HepG2 (cell line): ENCODE results near the gene STARD13. TPM values are rescaled to one million over a fixed set of nuclear protein-coding genes. Genes with fewer than 3 reads are reported as not detected.

Experiments
- DPF2 ChIP-seq: sonication (generic); formaldehyde crosslinking; IDR thresholded peaks from 2 replicates; pipeline ENCODE4 v1.4.0; 2020; ENCODE audit warnings: mild to moderate bottlenecking, low read depth, missing genetic modification reagents, borderline replicate concordance
- KAT8 ChIP-seq: IDR thresholded peaks from 2 replicates; pipeline ENCODE4 v1.6.1; 2016; ENCODE audit warnings: missing genetic modification reagents, missing compliant biosample characterization
- KLF16 ChIP-seq, 2 experiments: sonication (generic) in 1 of 2; formaldehyde crosslinking in 1 of 2; IDR thresholded peaks; 2 replicates each; pipeline versions ENCODE4 v1.6.1 to v1.8.0; 2016 to 2023; ENCODE audit warnings: missing genetic modification reagents in 2 of 2, missing compliant biosample characterization in 1 of 2
- MIER2 ChIP-seq: IDR thresholded peaks from 2 replicates; pipeline ENCODE4 v1.6.1; 2016; ENCODE audit warnings: missing biosample characterization, missing genetic modification reagents
- NR2F1 ChIP-seq, 2 experiments: fragments of 450-650 bp in 1 of 2; formaldehyde crosslinking in 1 of 2; IDR thresholded peaks; 2 replicates each; pipeline versions ENCODE4 v1.5.0 to v1.6.1; 2016 to 2020; ENCODE audit warnings: mild to moderate bottlenecking in 1 of 2, missing compliant biosample characterization in 1 of 2, missing genetic modification reagents in 1 of 2, moderate library complexity in 1 of 2
- RFX1 ChIP-seq: fragments of 450-650 bp; IDR thresholded peaks from 2 replicates; pipeline ENCODE4 v1.6.1; 2017
- SALL1 ChIP-seq: sonication (generic); formaldehyde crosslinking; IDR thresholded peaks from 2 replicates; pipeline ENCODE4 v1.8.0; 2022; ENCODE audit warnings: mild to moderate bottlenecking, missing genetic modification reagents
- SMYD3 ChIP-seq: sonication (generic); formaldehyde crosslinking; IDR thresholded peaks from 2 replicates; pipeline ENCODE4 v1.8.1; 2023; ENCODE audit warnings: mild to moderate bottlenecking, missing genetic modification reagents
- ZFP41 ChIP-seq: sonication (generic); formaldehyde crosslinking; IDR thresholded peaks from 2 replicates; pipeline ENCODE4 v1.4.0; 2020; ENCODE audit warnings: mild to moderate bottlenecking, missing genetic modification reagents, borderline replicate concordance
- ZNF589 ChIP-seq: sonication (generic); formaldehyde crosslinking; conservative IDR thresholded peaks from 2 replicates; pipeline ENCODE4 v1.8.0; 2022; ENCODE audit warnings: mild to moderate bottlenecking, moderate library complexity, missing genetic modification reagents
- ZNF713 ChIP-seq: sonication (generic); formaldehyde crosslinking; IDR thresholded peaks from 2 replicates; pipeline ENCODE4 v1.4.0; 2020; ENCODE audit warnings: mild to moderate bottlenecking, missing genetic modification reagents
- ZSCAN21 ChIP-seq: sonication (generic); formaldehyde crosslinking; IDR thresholded peaks from 2 replicates; pipeline ENCODE4 v1.8.0; 2022; ENCODE audit warnings: mild to moderate bottlenecking, missing genetic modification reagents, moderate library complexity, borderline replicate concordance
- polyA plus RNA-seq, 8 experiments: library from polyadenylated mRNA; depleted of rRNA in 3 of 8; stranded (reverse) in 7 of 8; unstranded in 1 of 8; fragments of >200 nt; fragmentation: Illumina TruSeq in 4 of 8; extraction: Trizol in 4 of 8; gene quantifications; 2 replicates each; pipeline versions ENCODE4 v1.2.1 to v1.2.3, GENCODE V29; 2011 to 2016; ENCODE audit warnings: low read depth in 4 of 8, missing spikeins in 1 of 8, mixed read lengths in 1 of 8; ENCODE audit not compliant: insufficient read depth in 1 of 8
- total RNA-seq, 5 experiments: library from RNA; depleted of rRNA; stranded (reverse); fragments of >200 nt; fragmentation: Illumina TruSeq; extraction: Trizol; gene quantifications; 2 replicates each; pipeline ENCODE4 v1.2.3, GENCODE V29; 2016; ENCODE audit warnings: low read depth in 1 of 5
- TF ChIP-seq, protein P1 (sequence below): sonication (generic); formaldehyde crosslinking; IDR thresholded peaks from 2 replicates; pipeline ENCODE4 v1.4.0; 2020; ENCODE audit warnings: missing genetic modification reagents, borderline replicate concordance
- TF ChIP-seq, protein P2 (sequence below): fragments of 450-650 bp; IDR thresholded peaks from 2 replicates; pipeline ENCODE4 v1.6.1; 2016
- TF ChIP-seq, protein P3 (sequence below): sonication (generic); formaldehyde crosslinking; IDR thresholded peaks from 2 replicates; pipeline ENCODE4 v1.8.0; 2023; ENCODE audit warnings: mild to moderate bottlenecking, missing genetic modification reagents
- TF ChIP-seq, protein P4 (sequence below): sonication (generic); formaldehyde crosslinking; IDR thresholded peaks from 2 replicates; pipeline ENCODE4 v1.8.0; 2022; ENCODE audit warnings: missing genetic modification reagents, low read depth, mild to moderate bottlenecking, borderline replicate concordance

STARD13 gene
- total and polyA plus RNA-seq, 2 of the 13 experiments (the other 11 are each of a cell fraction or from before 2014, with no cell fraction given): 12.8 to 14.3 TPM

DNA sequence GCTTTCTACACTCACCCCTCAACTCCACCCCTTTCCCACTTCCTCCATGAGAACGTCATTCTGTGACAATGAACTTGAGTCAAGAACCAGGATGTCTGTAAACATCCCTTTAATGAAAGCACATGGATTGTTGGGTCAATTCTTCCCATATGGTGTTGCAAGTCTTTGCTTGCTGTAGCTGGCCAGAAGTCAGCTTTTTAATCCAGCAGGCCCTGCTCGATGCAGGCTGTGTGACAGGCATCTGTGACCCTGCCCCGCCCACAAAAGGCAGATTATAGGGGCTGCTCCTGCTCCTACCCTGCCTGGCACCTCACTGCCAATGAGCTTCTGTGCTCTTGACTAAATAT is 78.0 kb downstream of the STARD13 start (continued):
- TF ChIP-seq, protein P1, sequence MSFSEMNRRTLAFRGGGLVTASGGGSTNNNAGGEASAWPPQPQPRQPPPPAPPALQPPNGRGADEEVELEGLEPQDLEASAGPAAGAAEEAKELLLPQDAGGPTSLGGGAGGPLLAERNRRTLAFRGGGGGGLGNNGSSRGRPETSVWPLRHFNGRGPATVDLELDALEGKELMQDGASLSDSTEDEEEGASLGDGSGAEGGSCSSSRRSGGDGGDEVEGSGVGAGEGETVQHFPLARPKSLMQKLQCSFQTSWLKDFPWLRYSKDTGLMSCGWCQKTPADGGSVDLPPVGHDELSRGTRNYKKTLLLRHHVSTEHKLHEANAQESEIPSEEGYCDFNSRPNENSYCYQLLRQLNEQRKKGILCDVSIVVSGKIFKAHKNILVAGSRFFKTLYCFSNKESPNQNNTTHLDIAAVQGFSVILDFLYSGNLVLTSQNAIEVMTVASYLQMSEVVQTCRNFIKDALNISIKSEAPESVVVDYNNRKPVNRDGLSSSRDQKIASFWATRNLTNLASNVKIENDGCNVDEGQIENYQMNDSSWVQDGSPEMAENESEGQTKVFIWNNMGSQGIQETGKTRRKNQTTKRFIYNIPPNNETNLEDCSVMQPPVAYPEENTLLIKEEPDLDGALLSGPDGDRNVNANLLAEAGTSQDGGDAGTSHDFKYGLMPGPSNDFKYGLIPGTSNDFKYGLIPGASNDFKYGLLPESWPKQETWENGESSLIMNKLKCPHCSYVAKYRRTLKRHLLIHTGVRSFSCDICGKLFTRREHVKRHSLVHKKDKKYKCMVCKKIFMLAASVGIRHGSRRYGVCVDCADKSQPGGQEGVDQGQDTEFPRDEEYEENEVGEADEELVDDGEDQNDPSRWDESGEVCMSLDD (CRISPR knock-in tag): no peak
- TF ChIP-seq SMYD3 (CRISPR knock-in tag) (no peak), ZSCAN21 (CRISPR knock-in tag) (no peak), SALL1 (CRISPR knock-in tag) (0 out of 2 replicates have a peak, but pooled peaks have one; percentile 27), DPF2 (CRISPR knock-in tag) (no peak), ZNF589 (CRISPR knock-in tag) (no peak), ZFP41 (CRISPR knock-in tag) (no peak), RFX1 (no peak), ZNF713 (no peak), NR2F1 (CRISPR knock-in tag; IDR thresholded peaks at IDR 0.05) (no peak), MIER2 (CRISPR knock-in tag) (no peak), KAT8 (CRISPR knock-in tag) (no peak), KLF16 (CRISPR knock-in tag; IDR thresholded peaks at IDR 0.05) (no peak)
- TF ChIP-seq, protein P2, sequence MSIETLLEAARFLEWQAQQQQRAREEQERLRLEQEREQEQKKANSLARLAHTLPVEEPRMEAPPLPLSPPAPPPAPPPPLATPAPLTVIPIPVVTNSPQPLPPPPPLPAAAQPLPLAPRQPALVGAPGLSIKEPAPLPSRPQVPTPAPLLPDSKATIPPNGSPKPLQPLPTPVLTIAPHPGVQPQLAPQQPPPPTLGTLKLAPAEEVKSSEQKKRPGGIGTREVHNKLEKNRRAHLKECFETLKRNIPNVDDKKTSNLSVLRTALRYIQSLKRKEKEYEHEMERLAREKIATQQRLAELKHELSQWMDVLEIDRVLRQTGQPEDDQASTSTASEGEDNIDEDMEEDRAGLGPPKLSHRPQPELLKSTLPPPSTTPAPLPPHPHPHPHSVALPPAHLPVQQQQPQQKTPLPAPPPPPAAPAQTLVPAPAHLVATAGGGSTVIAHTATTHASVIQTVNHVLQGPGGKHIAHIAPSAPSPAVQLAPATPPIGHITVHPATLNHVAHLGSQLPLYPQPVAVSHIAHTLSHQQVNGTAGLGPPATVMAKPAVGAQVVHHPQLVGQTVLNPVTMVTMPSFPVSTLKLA: peak; percentile 22; the same call in 1 of the 2 replicates
- TF ChIP-seq, protein P3, sequence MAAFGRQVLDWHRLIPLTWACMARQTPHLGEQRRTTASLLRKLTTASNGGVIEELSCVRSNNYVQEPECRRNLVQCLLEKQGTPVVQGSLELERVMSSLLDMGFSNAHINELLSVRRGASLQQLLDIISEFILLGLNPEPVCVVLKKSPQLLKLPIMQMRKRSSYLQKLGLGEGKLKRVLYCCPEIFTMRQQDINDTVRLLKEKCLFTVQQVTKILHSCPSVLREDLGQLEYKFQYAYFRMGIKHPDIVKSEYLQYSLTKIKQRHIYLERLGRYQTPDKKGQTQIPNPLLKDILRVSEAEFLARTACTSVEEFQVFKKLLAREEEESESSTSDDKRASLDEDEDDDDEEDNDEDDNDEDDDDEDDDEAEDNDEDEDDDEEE (CRISPR knock-in tag): no peak
- TF ChIP-seq, protein P4, sequence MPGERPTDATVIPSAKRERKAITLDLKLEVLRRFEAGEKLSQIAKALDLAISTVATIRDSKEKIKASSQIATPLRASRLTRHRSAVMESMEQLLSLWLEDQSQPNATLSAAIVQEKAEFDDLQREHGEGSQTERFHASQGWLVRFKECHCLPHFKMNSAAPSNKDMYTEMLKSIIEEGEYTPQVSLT (CRISPR knock-in tag): no peak
